HAP-1 (cell line): Measurements from ENCODE around the gene SCN8A.

Source experiments
- DNase-seq, 2 experiments: peaks; one replicate each; pipeline ENCODE4 v3.0.0-alpha.2; 2016 to 2020; ENCODE audit warnings: low spot score in 2 of 2
- H3K27me3 ChIP-seq: fragments of 250-450 bp; sonication (Bioruptor Pico); 2 replicates; pipeline ENCODE4 v1.5.1; 2020; ENCODE audit warnings: low read depth, mild to moderate bottlenecking, moderate library complexity
- H3K36me3 ChIP-seq: fragments of 250-450 bp; sonication (Bioruptor Pico); replicated peaks from 2 replicates; pipeline ENCODE4 v1.5.1; 2020; ENCODE audit warnings: mild to moderate bottlenecking
- H3K4me1 ChIP-seq: fragments of 250-450 bp; sonication (Bioruptor Pico); 2 replicates; pipeline ENCODE4 v1.5.1; 2020; ENCODE audit warnings: mild to moderate bottlenecking
- H3K4me3 ChIP-seq: fragments of 250-450 bp; sonication (Bioruptor Pico); 2 replicates; pipeline ENCODE4 v1.5.1; 2020; ENCODE audit warnings: mild to moderate bottlenecking, moderate library complexity
- H3K9me3 ChIP-seq: fragments of 250-450 bp; sonication (Bioruptor Pico); 2 replicates; pipeline ENCODE4 v1.5.1; 2020; ENCODE audit warnings: mild to moderate bottlenecking, moderate library complexity
- in situ Hi-C: fragments of 300-500 bp; cut with MboI; formaldehyde crosslinking; loops from 3 replicates; pipeline ENCODE4 v1.14.3; 2020; ENCODE audit warnings: low sequenced_read_pairs, inconsistent platforms, mixed read lengths

SCN8A gene

GRCh38 chr12:51663390-51663789 lies 72.4 kb downstream of the SCN8A start:
- Histone ChIP-seq H3K27me3 (no peaks in the 10 kb centered on the region), H3K4me3 (no peak overlapping the region), H3K4me1 (peaks cover 8% of the 10 kb centered on the region), H3K36me3 (no peaks in the 10 kb centered on the region), H3K9me3 (no peaks in the 10 kb centered on the region)
- no peak for DNase-seq
- in situ Hi-C loops: no loop called here

- in situ Hi-C loops: no loop called here
- no peaks in the 10 kb centered on the region for H3K9me3 ChIP-seq
Measured at GRCh38 chr12:51666696-51667095, 75.7 kb downstream of the SCN8A start.

GRCh38 chr12:51667269-51667668 lies 76.2 kb downstream of the SCN8A start:
- no peak overlapping the region for H3K4me3 ChIP-seq
- peaks cover 6% of the 10 kb centered on the region for H3K4me1 ChIP-seq
- in situ Hi-C loops: no loop called here
- no peaks in the 10 kb centered on the region for H3K9me3 ChIP-seq
- no peaks in the 10 kb centered on the region for H3K27me3 ChIP-seq
- no peak for DNase-seq
- H3K36me3 ChIP-seq: no peaks in the 10 kb centered on the region

More at GRCh38 chr12:51666696-51667095, 75.7 kb downstream of the SCN8A start:
- no peaks in the 10 kb centered on the region for H3K27me3 ChIP-seq
- H3K36me3 ChIP-seq: no peaks in the 10 kb centered on the region
- DNase-seq: no peak
- H3K4me3 ChIP-seq: no peak overlapping the region
- peaks cover 6% of the 10 kb centered on the region for H3K4me1 ChIP-seq

- DNase-seq: no peak
- no peaks in the 10 kb centered on the region for H3K27me3 ChIP-seq
- no peak overlapping the region for H3K4me3 ChIP-seq
- no peaks in the 10 kb centered on the region for H3K36me3 ChIP-seq
- in situ Hi-C loops: no loop called here
- H3K9me3 ChIP-seq: no peaks in the 10 kb centered on the region
- H3K4me1 ChIP-seq: peaks cover 6% of the 10 kb centered on the region
Measured at GRCh38 chr12:51669271-51669670, 78.2 kb downstream of the SCN8A start.

GRCh38 chr12:51669996-51670395 lies 79.0 kb downstream of the SCN8A start:
- in situ Hi-C loops: loop anchor here (10.0 kb wide), 1 partner anchor 245 kb away; the partner anchor contains the start of gene SLC4A8

GRCh38 chr12:51672334-51672733 lies 81.3 kb downstream of the SCN8A start:
- in situ Hi-C loops: loop anchor here (10.0 kb wide), 1 partner anchor 248 kb away; the partner anchor contains the start of gene SLC4A8

More at GRCh38 chr12:51669996-51670395, 79.0 kb downstream of the SCN8A start:
- Histone ChIP-seq H3K9me3 (no peaks in the 10 kb centered on the region), H3K36me3 (no peaks in the 10 kb centered on the region), H3K4me3 (no peak overlapping the region), H3K27me3 (no peaks in the 10 kb centered on the region), H3K4me1 (peaks cover 6% of the 10 kb centered on the region)
- no peak for DNase-seq

GRCh38 chr12:51675071-51675803 lies 84.2 kb downstream of the SCN8A start:
- in situ Hi-C loops: loop anchor here (10.0 kb wide), 1 partner anchor 250 kb away; the partner anchor contains the start of gene SLC4A8
- Histone ChIP-seq H3K4me3 (no peak overlapping the region), H3K36me3 (no peaks in the 10 kb centered on the region), H3K9me3 (no peaks in the 10 kb centered on the region), H3K4me1 (peaks cover 10% of the 10 kb centered on the region), H3K27me3 (no peaks in the 10 kb centered on the region)
- no peak for DNase-seq

More at GRCh38 chr12:51672334-51672733, 81.3 kb downstream of the SCN8A start:
- no peaks in the 10 kb centered on the region for H3K27me3 ChIP-seq
- peaks cover 4% of the 10 kb centered on the region for H3K4me1 ChIP-seq
- no peaks in the 10 kb centered on the region for H3K9me3 ChIP-seq
- DNase-seq: no peak
- H3K36me3 ChIP-seq: no peaks in the 10 kb centered on the region
- no peak overlapping the region for H3K4me3 ChIP-seq

GRCh38 chr12:51676875-51677274 lies 85.8 kb downstream of the SCN8A start:
- H3K36me3 ChIP-seq: no peaks in the 10 kb centered on the region
- in situ Hi-C loops: loop anchor here (10.0 kb wide), 1 partner anchor 252 kb away; the partner anchor contains the start of gene SLC4A8
- H3K4me1 ChIP-seq: peaks cover 12% of the 10 kb centered on the region
- DNase-seq: no peak
- no peak overlapping the region for H3K4me3 ChIP-seq
- no peaks in the 10 kb centered on the region for H3K9me3 ChIP-seq
- H3K27me3 ChIP-seq: no peaks in the 10 kb centered on the region

- peaks cover 18% of the 10 kb centered on the region for H3K4me1 ChIP-seq
- no peaks in the 10 kb centered on the region for H3K9me3 ChIP-seq
- in situ Hi-C loops: loop anchor here (10.0 kb wide), 1 partner anchor 253 kb away; the partner anchor contains the start of gene SLC4A8
- H3K27me3 ChIP-seq: no peaks in the 10 kb centered on the region
- no peak overlapping the region for H3K4me3 ChIP-seq
- no peaks in the 10 kb centered on the region for H3K36me3 ChIP-seq
- no peak for DNase-seq
Measured at GRCh38 chr12:51677284-51677968, 86.4 kb downstream of the SCN8A start.

- DNase-seq: peak; percentile 69 to 76
- Histone ChIP-seq H3K27me3 (no peaks in the 10 kb centered on the region), H3K9me3 (no peaks in the 10 kb centered on the region), H3K4me1 (peaks cover 24% of the 10 kb centered on the region), H3K36me3 (no peaks in the 10 kb centered on the region), H3K4me3 (no peak overlapping the region)
- in situ Hi-C loops: loop anchor here (10.0 kb wide), 1 partner anchor 253 kb away; the partner anchor contains the start of gene SLC4A8
Measured at GRCh38 chr12:51678086-51678724, 87.2 kb downstream of the SCN8A start.

- H3K27me3 ChIP-seq: no peaks in the 10 kb centered on the region
- H3K9me3 ChIP-seq: no peaks in the 10 kb centered on the region
- in situ Hi-C loops: no loop called here
- DNase-seq: no peak
- H3K4me3 ChIP-seq: no peak overlapping the region
- peaks cover 25% of the 10 kb centered on the region for H3K4me1 ChIP-seq
- H3K36me3 ChIP-seq: no peaks in the 10 kb centered on the region
Measured at GRCh38 chr12:51682981-51683380, 91.9 kb downstream of the SCN8A start.

GRCh38 chr12:51683763-51684357 lies 92.8 kb downstream of the SCN8A start:
- H3K4me3 ChIP-seq: no peak overlapping the region
- DNase-seq: peak; percentile 25 to 26
- no peaks in the 10 kb centered on the region for H3K9me3 ChIP-seq
- peaks cover 25% of the 10 kb centered on the region for H3K4me1 ChIP-seq
- no peaks in the 10 kb centered on the region for H3K36me3 ChIP-seq
- in situ Hi-C loops: no loop called here
- no peaks in the 10 kb centered on the region for H3K27me3 ChIP-seq

GRCh38 chr12:51686727-51687126 lies 95.7 kb downstream of the SCN8A start:
- Histone ChIP-seq H3K4me1 (peaks cover 25% of the 10 kb centered on the region), H3K4me3 (no peak overlapping the region), H3K27me3 (no peaks in the 10 kb centered on the region), H3K9me3 (no peaks in the 10 kb centered on the region), H3K36me3 (no peaks in the 10 kb centered on the region)
- no peak for DNase-seq
- in situ Hi-C loops: no loop called here
